Astrocyte (in vitro differentiated cells and primary cell): ENCODE results near the gene SH3PXD2B. TPM values are rescaled to one million over a fixed set of nuclear protein-coding genes. Genes with fewer than 3 reads are reported as not detected.

Source experiments
- DNase-seq: peaks from one replicate; pipeline ENCODE4 v3.0.0-alpha.2; 2010; ENCODE audit warnings: low read depth
- FAIRE-seq: peaks from 2 replicates; lab custom pipeline; 2011; peaks lifted over from hg19 to GRCh38; lab: Jason Lieb, UNC
- H2AFZ ChIP-seq: 2 replicates; pipeline ENCODE4 v1.6.0; 2012; ENCODE audit warnings: low read depth, low read length, inconsistent platforms
- H3K27ac ChIP-seq: 2 replicates; pipeline ENCODE4 v1.5.1; 2011; ENCODE audit warnings: low read depth, low read length, inconsistent platforms
- H3K27me3 ChIP-seq: 2 replicates; pipeline ENCODE4 v1.6.0; 2011; ENCODE audit warnings: low read length, inconsistent platforms; ENCODE audit not compliant: insufficient read depth
- H3K36me3 ChIP-seq: 2 replicates; pipeline ENCODE4 v1.5.1; 2011; ENCODE audit warnings: low read length, inconsistent platforms; ENCODE audit not compliant: insufficient read depth
- H3K4me1 ChIP-seq: 2 replicates; pipeline ENCODE4 v1.5.1; 2011; ENCODE audit warnings: low read length, inconsistent platforms; ENCODE audit not compliant: insufficient read depth
- H3K4me2 ChIP-seq: 2 replicates; pipeline ENCODE4 v1.6.0; 2012; ENCODE audit warnings: low read length, inconsistent platforms
- H3K4me3 ChIP-seq: 2 replicates; pipeline ENCODE4 v1.5.1; 2011; ENCODE audit warnings: low read depth, mild to moderate bottlenecking, low read length, inconsistent platforms; ENCODE audit not compliant: insufficient read depth
- H3K79me2 ChIP-seq: 2 replicates; pipeline ENCODE4 v1.6.0; 2012; ENCODE audit warnings: mild to moderate bottlenecking, low read length, inconsistent platforms; ENCODE audit not compliant: insufficient read depth
- H3K9ac ChIP-seq: 2 replicates; pipeline ENCODE4 v1.6.0; 2012; ENCODE audit warnings: mild to moderate bottlenecking, low read length, inconsistent platforms
- H3K9me3 ChIP-seq: 2 replicates; pipeline ENCODE4 v1.5.1; 2012; ENCODE audit warnings: low read depth, mild to moderate bottlenecking, low read length, inconsistent platforms; ENCODE audit not compliant: insufficient read depth
- H4K20me1 ChIP-seq: 2 replicates; pipeline ENCODE4 v1.6.0; 2012; ENCODE audit warnings: low read length, inconsistent platforms; ENCODE audit not compliant: insufficient read depth
- H3K27ac Mint-ChIP-seq: one replicate; pipeline ENCODE4 v1.8.0; 2021; ENCODE audit warnings: mild to moderate bottlenecking, mixed read lengths; ENCODE audit not compliant: unreplicated experiment
- H3K27me3 Mint-ChIP-seq: one replicate; pipeline ENCODE4 v1.8.0; 2021; ENCODE audit warnings: low read depth, mixed read lengths; ENCODE audit not compliant: unreplicated experiment
- H3K36me3 Mint-ChIP-seq: one replicate; pipeline ENCODE4 v1.8.0; 2021; ENCODE audit warnings: low read depth, mixed read lengths; ENCODE audit not compliant: unreplicated experiment
- H3K4me1 Mint-ChIP-seq: one replicate; pipeline ENCODE4 v1.8.0; 2021; ENCODE audit warnings: low read depth, mixed read lengths; ENCODE audit not compliant: unreplicated experiment
- H3K4me3 Mint-ChIP-seq: one replicate; pipeline ENCODE4 v1.8.0; 2021; ENCODE audit warnings: mild to moderate bottlenecking, moderate library complexity, mixed read lengths; ENCODE audit not compliant: unreplicated experiment
- H3K9me3 Mint-ChIP-seq: one replicate; pipeline ENCODE4 v1.8.0; 2021; ENCODE audit warnings: mild to moderate bottlenecking, mixed read lengths; ENCODE audit not compliant: unreplicated experiment
- EZH2 ChIP-seq: IDR thresholded peaks from 2 replicates; pipeline ENCODE4 v1.6.1; 2012; ENCODE audit warnings: mild to moderate bottlenecking, low read length, inconsistent platforms; ENCODE audit not compliant: insufficient read depth
- total RNA-seq: library from RNA; stranded (reverse); gene quantifications from 2 replicates; pipeline ENCODE4 v1.2.1, GENCODE V29; 2021
- TF ChIP-seq, protein P1 (sequence below): IDR thresholded peaks from 2 replicates; pipeline ENCODE4 v1.5.1; 2011; ENCODE audit warnings: low read depth, mild to moderate bottlenecking, inconsistent platforms, low read length, moderate library complexity; ENCODE audit not compliant: insufficient read depth

The SH3PXD2B gene
- total RNA-seq, 1 donor from 2014 or later, result 66.0 TPM

DNA sequence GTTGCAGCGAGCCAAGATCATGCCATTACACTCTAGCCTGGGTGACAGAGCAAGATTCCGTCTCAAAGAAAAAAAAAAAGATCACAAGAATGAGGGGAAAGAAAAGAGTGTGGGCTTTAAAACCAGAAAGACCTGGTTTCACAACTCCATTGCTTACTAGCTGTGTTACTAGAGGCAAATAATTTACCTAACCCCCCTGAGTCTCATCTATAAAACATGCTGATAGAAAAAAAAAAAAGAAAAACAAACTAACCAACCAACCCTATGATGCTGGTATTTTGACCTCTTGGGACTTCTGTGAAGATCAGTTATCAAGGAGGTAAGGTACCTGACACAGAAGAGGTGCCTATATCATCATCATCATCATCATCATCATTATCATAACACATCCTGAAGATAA is 110.6 kb downstream of the SH3PXD2B start:
- no peak for FAIRE-seq
- H4K20me1 ChIP-seq, result peaks cover 52% of the 10 kb centered on the region
- H3K4me3 Mint-ChIP-seq, result no peak overlapping the region

DNA sequence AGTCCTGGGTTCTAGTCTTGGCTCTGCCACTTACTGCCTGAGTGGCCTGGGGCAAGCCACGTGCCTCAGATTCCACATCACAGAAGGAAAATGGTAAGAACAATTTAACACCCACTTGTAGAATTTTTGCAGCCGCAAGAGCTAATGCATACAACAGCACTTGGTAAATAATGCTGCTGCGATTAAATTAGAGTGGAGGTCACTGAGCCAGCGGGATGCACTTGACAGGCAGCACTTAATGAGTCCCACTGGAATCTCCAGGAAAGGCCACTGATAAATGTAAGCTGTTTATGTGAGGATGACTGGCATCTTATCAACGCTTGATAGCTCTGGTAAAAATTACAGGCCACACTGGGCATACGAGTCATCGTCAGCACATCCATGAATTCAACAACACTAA is 111.4 kb downstream of the SH3PXD2B start:
- peaks cover 3% of the 10 kb centered on the region for H3K4me1 Mint-ChIP-seq
- Histone ChIP-seq H3K27me3 (no peaks in the 10 kb centered on the region), H4K20me1 (peaks cover 55% of the 10 kb centered on the region), H2AFZ (no peak overlapping the region), H3K4me3 (no peak overlapping the region), H3K27ac (no peak overlapping the region), H3K36me3 (peaks cover 51% of the 10 kb centered on the region), H3K4me1 (no peaks in the 10 kb centered on the region), H3K79me2 (no peaks in the 10 kb centered on the region), H3K4me2 (no peak overlapping the region), H3K9me3 (no peaks in the 10 kb centered on the region), H3K9ac (no peak overlapping the region)
- no peaks in the 10 kb centered on the region for H3K27me3 Mint-ChIP-seq
- H3K9me3 Mint-ChIP-seq, result no peaks in the 10 kb centered on the region
- H3K36me3 Mint-ChIP-seq, result peaks cover 54% of the 10 kb centered on the region
- H3K27ac Mint-ChIP-seq, result no peak overlapping the region
- TF ChIP-seq, protein P1, sequence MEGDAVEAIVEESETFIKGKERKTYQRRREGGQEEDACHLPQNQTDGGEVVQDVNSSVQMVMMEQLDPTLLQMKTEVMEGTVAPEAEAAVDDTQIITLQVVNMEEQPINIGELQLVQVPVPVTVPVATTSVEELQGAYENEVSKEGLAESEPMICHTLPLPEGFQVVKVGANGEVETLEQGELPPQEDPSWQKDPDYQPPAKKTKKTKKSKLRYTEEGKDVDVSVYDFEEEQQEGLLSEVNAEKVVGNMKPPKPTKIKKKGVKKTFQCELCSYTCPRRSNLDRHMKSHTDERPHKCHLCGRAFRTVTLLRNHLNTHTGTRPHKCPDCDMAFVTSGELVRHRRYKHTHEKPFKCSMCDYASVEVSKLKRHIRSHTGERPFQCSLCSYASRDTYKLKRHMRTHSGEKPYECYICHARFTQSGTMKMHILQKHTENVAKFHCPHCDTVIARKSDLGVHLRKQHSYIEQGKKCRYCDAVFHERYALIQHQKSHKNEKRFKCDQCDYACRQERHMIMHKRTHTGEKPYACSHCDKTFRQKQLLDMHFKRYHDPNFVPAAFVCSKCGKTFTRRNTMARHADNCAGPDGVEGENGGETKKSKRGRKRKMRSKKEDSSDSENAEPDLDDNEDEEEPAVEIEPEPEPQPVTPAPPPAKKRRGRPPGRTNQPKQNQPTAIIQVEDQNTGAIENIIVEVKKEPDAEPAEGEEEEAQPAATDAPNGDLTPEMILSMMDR, result no peak
- TF ChIP-seq EZH2, result no peak
- no peak for FAIRE-seq
- no peak overlapping the region for H3K4me3 Mint-ChIP-seq
- no peak for DNase-seq

More for the DNA sequence above, 110.6 kb downstream of the SH3PXD2B start:
- no peak for TF ChIP-seq EZH2
- TF ChIP-seq, protein P1, result no peak
- Histone ChIP-seq H3K9ac (no peak overlapping the region), H2AFZ (no peak overlapping the region), H3K4me3 (no peak overlapping the region), H3K27me3 (no peaks in the 10 kb centered on the region), H3K79me2 (no peaks in the 10 kb centered on the region), H3K27ac (no peak overlapping the region), H3K4me2 (no peak overlapping the region), H3K9me3 (no peaks in the 10 kb centered on the region), H3K4me1 (no peaks in the 10 kb centered on the region), H3K36me3 (peaks cover 54% of the 10 kb centered on the region)
- no peak for DNase-seq
- no peaks in the 10 kb centered on the region for H3K9me3 Mint-ChIP-seq
- no peaks in the 10 kb centered on the region for H3K27me3 Mint-ChIP-seq
- peaks cover 56% of the 10 kb centered on the region for H3K36me3 Mint-ChIP-seq
- no peak overlapping the region for H3K27ac Mint-ChIP-seq
- H3K4me1 Mint-ChIP-seq, result peaks cover 3% of the 10 kb centered on the region

DNA sequence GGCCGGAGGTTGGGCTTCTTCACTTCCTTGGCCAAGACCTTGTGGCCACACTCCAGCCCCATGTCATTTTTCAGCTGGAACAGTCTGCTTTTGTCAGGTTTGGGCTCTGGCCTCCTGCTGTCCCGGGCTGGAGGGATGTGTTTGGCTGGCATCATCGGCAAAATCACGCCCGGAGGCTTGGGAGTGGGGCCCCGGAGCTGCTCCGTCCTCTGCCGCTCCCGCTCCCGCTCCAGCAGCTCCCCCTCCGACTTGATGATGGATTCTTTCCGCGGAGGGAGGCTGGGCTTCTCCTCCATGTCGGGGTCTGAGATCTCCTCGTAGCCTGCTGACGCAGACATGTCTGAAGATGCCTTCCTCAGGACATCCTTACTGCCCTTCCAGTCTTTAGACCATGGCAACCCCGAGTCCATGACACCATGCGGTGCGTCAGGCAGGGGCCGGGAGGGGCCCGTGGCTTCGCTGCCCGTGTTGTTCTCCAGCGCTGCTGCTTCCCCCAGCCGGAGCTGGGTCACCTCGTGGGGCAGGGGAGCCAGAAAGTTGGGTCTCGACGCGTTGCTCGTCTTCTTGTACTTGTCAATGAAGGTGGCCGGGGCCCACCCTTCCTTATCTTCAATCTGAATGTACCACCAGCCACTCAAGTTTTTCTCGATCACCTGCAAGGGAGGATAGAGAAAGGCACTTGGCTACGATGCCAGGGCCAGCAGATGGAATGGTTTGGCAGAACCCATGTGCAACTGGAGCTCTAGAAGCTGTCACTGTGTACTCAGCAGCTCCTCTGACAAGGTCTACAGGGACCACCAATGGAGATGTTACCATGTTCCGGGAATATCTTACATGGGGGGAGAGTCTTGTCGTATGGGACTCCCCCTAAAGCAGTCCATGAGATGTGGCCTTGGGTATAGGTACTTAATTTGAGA is 114.8 kb downstream of the SH3PXD2B start:
- Histone ChIP-seq H4K20me1 (peaks cover 52% of the 10 kb centered on the region), H3K4me1 (no peaks in the 10 kb centered on the region), H3K79me2 (no peaks in the 10 kb centered on the region), H3K27me3 (no peaks in the 10 kb centered on the region), H3K27ac (no peak overlapping the region), H3K9ac (no peak overlapping the region), H3K4me2 (no peak overlapping the region), H3K4me3 (no peak overlapping the region), H3K9me3 (no peaks in the 10 kb centered on the region), H2AFZ (no peak overlapping the region), H3K36me3 (peaks cover 39% of the 10 kb centered on the region)
- no peak overlapping the region for H3K27ac Mint-ChIP-seq
- peaks cover 4% of the 10 kb centered on the region for H3K4me1 Mint-ChIP-seq
- no peaks in the 10 kb centered on the region for H3K27me3 Mint-ChIP-seq
- H3K4me3 Mint-ChIP-seq, result no peak overlapping the region
- H3K9me3 Mint-ChIP-seq, result peaks cover 3% of the 10 kb centered on the region
- FAIRE-seq (no peak), DNase-seq (no peak)
- peaks cover 46% of the 10 kb centered on the region for H3K36me3 Mint-ChIP-seq
- TF ChIP-seq EZH2, result no peak
- TF ChIP-seq, protein P1, result no peak
